HuH-7.5 (cell line): Measurements from ENCODE around the gene ZNF14.
A peak's percentile ranks its signal among the peaks of the same experiment; 100 is the strongest.
"Not testable (repeated sequence)": the region's sequence is repeated elsewhere in the genome, so short reads cannot be mapped to it uniquely, and the experiment has no call there.

Experiments
- DNase-seq: peaks from one replicate; pipeline ENCODE4 v3.0.0; 2011; ENCODE audit warnings: low spot score

ZNF14 gene

GRCh38 chr19:19687090-19687489, 45.8 kb downstream of the ZNF14 start:
- DNase-seq, result peak; percentile 16

GRCh38 chr19:19686580-19686979, 46.3 kb downstream of the ZNF14 start:
- DNase-seq, result no peak

GRCh38 chr19:19686119-19686518, 46.8 kb downstream of the ZNF14 start:
- DNase-seq, result not testable (repeated sequence)

GRCh38 chr19:19679176-19680073, 53.5 kb downstream of the ZNF14 start:
- no peak for DNase-seq

- DNase-seq, result no peak
These were observed 55.3 kb downstream of the ZNF14 start for GRCh38 chr19:19677579-19677978.

- no peak for DNase-seq
These were observed 58.6 kb downstream of the ZNF14 start for GRCh38 chr19:19674315-19674714.

GRCh38 chr19:19672816-19673215, 60.1 kb downstream of the ZNF14 start:
- DNase-seq, result no peak

- no peak for DNase-seq
These were observed 62.8 kb downstream of the ZNF14 start for GRCh38 chr19:19670070-19670551.

- peak; percentile 99 for DNase-seq
These were observed 64.5 kb downstream of the ZNF14 start, which contains the start of gene ZNF101 for GRCh38 chr19:19668230-19669012. Gene ZNF101 (plus strand): TSS chr19:19668839. CDS start chr19:19668964, 125 bp downstream.

GRCh38 chr19:19665420-19665948, 67.4 kb downstream of the ZNF14 start:
- not testable (repeated sequence) for DNase-seq

GRCh38 chr19:19663256-19664120, 69.4 kb downstream of the ZNF14 start, which contains the start of gene ATP13A1:
Gene ATP13A1 (minus strand): TSS chr19:19663676. CDS start chr19:19663666, 10 bp downstream.
- DNase-seq, result peak; percentile 94

GRCh38 chr19:19662871-19663255, 70.0 kb downstream of the ZNF14 start:
- DNase-seq, result no peak

- no peak for DNase-seq
These were observed 70.6 kb downstream of the ZNF14 start for GRCh38 chr19:19662344-19662743.

- DNase-seq, result no peak
These were observed 71.1 kb downstream of the ZNF14 start for GRCh38 chr19:19661675-19662251.

- DNase-seq, result no peak
These were observed 71.7 kb downstream of the ZNF14 start for GRCh38 chr19:19661141-19661674.
